GM12878 (cell line): ENCODE measurements around the gene TTLL10. TPM values are rescaled to one million over a fixed set of nuclear protein-coding genes. Genes with fewer than 3 reads are reported as not detected.

Experiments
- ATAC-seq: fragments of 200-7000 bp; cut with Tn5 transposase; 3 replicates; pipeline ENCODE4 v1.9.1; 2020; ENCODE audit warnings: mild to moderate bottlenecking, moderate library complexity
- BruUV-seq: library from RNA; stranded (reverse); fragments of 400-500 nt; replicated peaks from 2 replicates; lab custom pipeline; 2021; lab: Mats Ljungman, UMichigan
- CTCF ChIA-PET: fragments of 300-600 bp; sonication (Branson Sonifier 250); formaldehyde crosslinking; extraction: SDS; loops from one replicate; lab custom pipeline; 2021; ENCODE audit warnings: inconsistent platforms; lab: Yijun Ruan, JAX
- POLR2A ChIA-PET: fragments of 350-600 bp; formaldehyde crosslinking; extraction: SDS; loops from one replicate; lab custom pipeline; 2021; ENCODE audit warnings: inconsistent platforms; lab: Charles Lee
- RAD21 ChIA-PET: fragments of 300-600 bp; sonication (Branson Sonifier 250); formaldehyde crosslinking; loops from one replicate; lab custom pipeline; 2023; ENCODE audit warnings: antibody characterized with exemption; ENCODE audit not compliant: unreplicated experiment; lab: Charles Lee
- SMC1A ChIA-PET: fragments of 300-600 bp; sonication (Branson Sonifier 250); formaldehyde crosslinking; loops from one replicate; lab custom pipeline; 2023; ENCODE audit not compliant: unreplicated experiment, uncharacterized antibody; lab: Charles Lee
- DNase-seq: peaks from one replicate; pipeline ENCODE4 v3.0.0-alpha.2; 2011; ENCODE audit warnings: low read depth, low spot score
- FAIRE-seq: peaks from 3 replicates; lab custom pipeline; 2011; peaks lifted over from hg19 to GRCh38; lab: Jason Lieb, UNC
- H2AFZ ChIP-seq: 2 replicates; pipeline ENCODE4 v1.6.0; 2011; ENCODE audit warnings: low read depth, low read length, control low read depth; ENCODE audit not compliant: control insufficient read depth
- H3K27ac ChIP-seq: 2 replicates; pipeline ENCODE4 v1.5.1; 2011; ENCODE audit warnings: control low read depth; ENCODE audit not compliant: control insufficient read depth, insufficient read depth
- H3K27me3 ChIP-seq, 2 experiments: replicated peaks in 1 of 2; 2 replicates each; pipeline versions ENCODE4 v1.6.0 to v1.6.1; 2011; ENCODE audit warnings: low read length in 1 of 2; ENCODE audit not compliant: control insufficient read depth in 2 of 2, insufficient read depth in 2 of 2
- H3K36me3 ChIP-seq, 2 experiments: 2 replicates each; pipeline ENCODE4 v1.5.1; 2011; ENCODE audit warnings: low read length in 1 of 2; ENCODE audit not compliant: control insufficient read depth in 2 of 2, insufficient read depth in 2 of 2
- H3K4me1 ChIP-seq: 2 replicates; pipeline ENCODE4 v1.6.1; 2011; ENCODE audit warnings: mild to moderate bottlenecking, low read length, moderate library complexity, mixed read lengths; ENCODE audit not compliant: control insufficient read depth, insufficient read depth
- H3K4me2 ChIP-seq: 2 replicates; pipeline ENCODE4 v1.6.0; 2011; ENCODE audit warnings: control low read depth; ENCODE audit not compliant: control insufficient read depth, insufficient read depth
- H3K4me3 ChIP-seq: fragments of 200-600 bp; sonication (generic); 2 replicates; pipeline ENCODE4 v1.5.1; 2016
- H3K79me2 ChIP-seq: 2 replicates; pipeline ENCODE4 v1.6.0; 2011; ENCODE audit warnings: low read length; ENCODE audit not compliant: control insufficient read depth, insufficient read depth
- H3K9ac ChIP-seq: 2 replicates; pipeline ENCODE4 v1.8.0; 2011; ENCODE audit warnings: low read length, control low read depth, mixed read lengths; ENCODE audit not compliant: control insufficient read depth, insufficient read depth
- H3K9me3 ChIP-seq: replicated peaks from 3 replicates; pipeline ENCODE4 v1.5.1; 2011; ENCODE audit warnings: mild to moderate bottlenecking, low read length; ENCODE audit not compliant: control insufficient read depth, insufficient read depth
- H4K20me1 ChIP-seq: 2 replicates; pipeline ENCODE4 v1.6.0; 2011; ENCODE audit not compliant: control insufficient read depth, insufficient read depth
- BCL11A ChIP-seq: IDR thresholded peaks from 2 replicates; pipeline ENCODE4 v1.6.1; 2011; ENCODE audit warnings: low read depth, low read length
- E2F8 ChIP-seq: fragments of 450-650 bp; IDR thresholded peaks from 2 replicates; pipeline ENCODE4 v1.6.1; 2018; ENCODE audit warnings: mild to moderate bottlenecking, low read depth, moderate library complexity; ENCODE audit not compliant: partially characterized antibody
- ELK1 ChIP-seq: IDR thresholded peaks from 2 replicates; pipeline ENCODE4 v1.6.1; 2012; ENCODE audit warnings: low read depth, low read length, improper control_type of control experiment
- IKZF1 ChIP-seq: fragments of 450-650 bp; conservative IDR thresholded peaks from 2 replicates; pipeline ENCODE4 v1.6.1; 2017; ENCODE audit warnings: antibody characterized with exemption, mild to moderate bottlenecking
- MYB ChIP-seq: fragments of 150-350 bp; IDR thresholded peaks from 2 replicates; pipeline ENCODE4 v1.6.1; 2014; ENCODE audit warnings: mild to moderate bottlenecking, low read depth, low read length, borderline replicate concordance
- NKRF ChIP-seq: fragments of 450-650 bp; conservative IDR thresholded peaks from 2 replicates; pipeline ENCODE4 v1.6.1; 2017; ENCODE audit warnings: mild to moderate bottlenecking, moderate library complexity
- RAD51 ChIP-seq: fragments of 450-650 bp; IDR thresholded peaks from 2 replicates; pipeline ENCODE4 v1.6.1; 2016; ENCODE audit warnings: moderate library complexity, mild to moderate bottlenecking, inconsistent platforms
- TBL1XR1 ChIP-seq: IDR thresholded peaks from 2 replicates; pipeline ENCODE4 v1.6.1; 2012; ENCODE audit warnings: low read depth, low read length, improper control_type of control experiment
- YY1 ChIP-seq: IDR thresholded peaks from 2 replicates; pipeline ENCODE4 v1.6.1; 2011; ENCODE audit warnings: low read depth, mild to moderate bottlenecking, low read length
- ZNF384 ChIP-seq: IDR thresholded peaks from 2 replicates; pipeline ENCODE4 v1.6.1; 2012; ENCODE audit warnings: low read depth, mild to moderate bottlenecking, low read length, improper control_type of control experiment, borderline replicate concordance
- WGBS: methylation state at CpG from one replicate; pipeline ENCODE4 v1.1.6; 2016; ENCODE audit warnings: low lambda C conversion rate; ENCODE audit not compliant: insufficient replicate concordance, insufficient coverage; ENCODE audit errors: missing lambda C conversion rate; 5-methylcytosine and 5-hydroxymethylcytosine counted together
- in situ Hi-C: fragments of 300-500 bp; cut with MboI; formaldehyde crosslinking; loops from 9 replicates; pipeline ENCODE4 v1.14.3; 2018; ENCODE audit warnings: mixed read lengths
- intact Hi-C: fragments of 100-400 bp; cut with micrococcal nuclease; formaldehyde crosslinking; loops from one replicate; pipeline ENCODE4 v1.14.2; 2022; ENCODE audit not compliant: unreplicated experiment
- polyA plus RNA-seq, 11 experiments: library from polyadenylated mRNA; depleted of rRNA in 4 of 11; unstranded in 6 of 11; stranded (reverse) in 5 of 11; fragments of >200 nt; fragmentation: Nextera tagmentation in 4 of 11; fragmentation: Illumina TruSeq in 1 of 11; extraction: Ambion mirVana in 4 of 11; extraction: Trizol in 1 of 11; gene quantifications; 1 replicate in 1 of 11; 2 replicates in 10 of 11; pipeline versions ENCODE4 v1.2.1 to v1.2.3, GENCODE V29; 2011 to 2016; ENCODE audit warnings: inconsistent platforms in 2 of 11, missing spikeins in 2 of 11, low read depth in 1 of 11
- total RNA-seq, 4 experiments: library from RNA; depleted of rRNA in 3 of 4; stranded (reverse); fragments of >200 nt in 3 of 4; fragmentation: Illumina TruSeq in 1 of 4; extraction: Trizol in 1 of 4; gene quantifications; 2 replicates each; pipeline versions ENCODE4 v1.2.1 to v1.2.3, GENCODE V29; 2013 to 2021
- TF ChIP-seq, protein P1 (sequence below): IDR thresholded peaks from 2 replicates; pipeline ENCODE4 v1.6.1; 2011; ENCODE audit warnings: borderline replicate concordance, low read depth, mild to moderate bottlenecking, moderate library complexity, mixed read lengths, low read length; ENCODE audit not compliant: insufficient read depth; ENCODE audit errors: extremely low read length
- TF ChIP-seq, protein P2 (sequence below): fragments of 450-650 bp; formaldehyde crosslinking; IDR thresholded peaks from 2 replicates; pipeline ENCODE4 v1.4.0; 2022; ENCODE audit warnings: mild to moderate bottlenecking, moderate library complexity

The TTLL10 gene
- total and polyA plus RNA-seq, 10 of the 15 experiments (the other 5 are each of a cell fraction or from before 2014, with no cell fraction given), result not detected

- BruUV-seq, result no TSS peak
- DNase-seq (no peak), ATAC-seq (no peak), FAIRE-seq (no peak)
- H3K79me2 ChIP-seq, result no peaks in the 10 kb centered on the region
- in situ Hi-C loops, result no loop called here
- H3K27ac ChIP-seq, result no peak overlapping the region
- no peaks in the 10 kb centered on the region for H3K27me3 ChIP-seq
- ChIA-PET CTCF (no interaction called here), SMC1A (no interaction called here), RAD21 (no interaction called here), POLR2A (no interaction called here)
- no peaks in the 10 kb centered on the region for H4K20me1 ChIP-seq
- 78% methylated on average over 3 of the region's 8 CpGs for whole genome bisulfite sequencing
- intact Hi-C loops, result no loop called here
- H3K36me3 ChIP-seq, result no peaks in the 10 kb centered on the region
- H3K4me1 ChIP-seq, result no peaks in the 10 kb centered on the region
- no peak overlapping the region for H3K4me3 ChIP-seq
- peaks cover 2% of the 10 kb centered on the region; the same call in 1 of the 3 replicates for H3K9me3 ChIP-seq
- H2AFZ ChIP-seq, result no peak overlapping the region
- H3K4me2 ChIP-seq, result no peak overlapping the region
- no peak overlapping the region for H3K9ac ChIP-seq
- TF ChIP-seq, protein P1, sequence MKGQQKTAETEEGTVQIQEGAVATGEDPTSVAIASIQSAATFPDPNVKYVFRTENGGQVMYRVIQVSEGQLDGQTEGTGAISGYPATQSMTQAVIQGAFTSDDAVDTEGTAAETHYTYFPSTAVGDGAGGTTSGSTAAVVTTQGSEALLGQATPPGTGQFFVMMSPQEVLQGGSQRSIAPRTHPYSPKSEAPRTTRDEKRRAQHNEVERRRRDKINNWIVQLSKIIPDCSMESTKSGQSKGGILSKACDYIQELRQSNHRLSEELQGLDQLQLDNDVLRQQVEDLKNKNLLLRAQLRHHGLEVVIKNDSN, result no peak
- no peak for TF ChIP-seq TBL1XR1
- no peak for TF ChIP-seq MYB
- no peak for TF ChIP-seq YY1
- TF ChIP-seq RAD51, result no peak
- TF ChIP-seq E2F8, result no peak
- TF ChIP-seq ZNF384, result no peak
- no peak for TF ChIP-seq IKZF1
- TF ChIP-seq BCL11A, result no peak
- TF ChIP-seq ELK1, result no peak
- TF ChIP-seq, protein P2, sequence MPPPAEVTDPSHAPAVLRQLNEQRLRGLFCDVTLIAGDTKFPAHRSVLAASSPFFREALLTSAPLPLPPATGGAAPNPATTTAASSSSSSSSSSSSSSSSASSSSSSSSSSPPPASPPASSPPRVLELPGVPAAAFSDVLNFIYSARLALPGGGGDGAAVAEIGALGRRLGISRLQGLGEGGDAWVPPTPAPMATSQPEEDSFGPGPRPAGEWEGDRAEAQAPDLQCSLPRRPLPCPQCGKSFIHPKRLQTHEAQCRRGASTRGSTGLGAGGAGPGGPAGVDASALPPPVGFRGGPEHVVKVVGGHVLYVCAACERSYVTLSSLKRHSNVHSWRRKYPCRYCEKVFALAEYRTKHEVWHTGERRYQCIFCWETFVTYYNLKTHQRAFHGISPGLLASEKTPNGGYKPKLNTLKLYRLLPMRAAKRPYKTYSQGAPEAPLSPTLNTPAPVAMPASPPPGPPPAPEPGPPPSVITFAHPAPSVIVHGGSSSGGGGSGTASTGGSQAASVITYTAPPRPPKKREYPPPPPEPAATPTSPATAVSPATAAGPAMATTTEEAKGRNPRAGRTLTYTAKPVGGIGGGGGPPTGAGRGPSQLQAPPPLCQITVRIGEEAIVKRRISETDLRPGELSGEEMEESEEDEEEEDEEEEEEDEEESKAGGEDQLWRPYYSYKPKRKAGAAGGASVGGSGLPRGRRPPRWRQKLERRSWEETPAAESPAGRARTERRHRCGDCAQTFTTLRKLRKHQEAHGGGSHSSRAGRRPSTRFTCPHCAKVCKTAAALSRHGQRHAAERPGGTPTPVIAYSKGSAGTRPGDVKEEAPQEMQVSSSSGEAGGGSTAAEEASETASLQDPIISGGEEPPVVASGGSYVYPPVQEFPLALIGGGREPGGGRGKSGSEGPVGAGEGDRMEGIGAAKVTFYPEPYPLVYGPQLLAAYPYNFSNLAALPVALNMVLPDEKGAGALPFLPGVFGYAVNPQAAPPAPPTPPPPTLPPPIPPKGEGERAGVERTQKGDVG (CRISPR knock-in tag), result no peak
- no peak for TF ChIP-seq NKRF
These were observed 23.5 kb downstream of the TTLL10 start for GRCh38 chr1:1197188-1197500.
